Activated naive CD8-positive, alpha-beta T cell treated with anti-CD3 and anti-CD28 coated beads for 36 hours (primary cell): ENCODE data around the gene TMEM92. TPM values are rescaled to one million over a fixed set of nuclear protein-coding genes. Genes with fewer than 3 reads are reported as not detected.
"Not testable (repeated sequence)": the region's sequence is repeated elsewhere in the genome, so short reads cannot be mapped to it uniquely, and the experiment has no call there.

ENCODE experiments used
- DNase-seq: peaks from one replicate; pipeline ENCODE4 v3.0.0; 2021
- H3K27ac Mint-ChIP-seq: one replicate; pipeline ENCODE4 v1.8.0; 2022; ENCODE audit warnings: mild to moderate bottlenecking, moderate library complexity, mixed read lengths
- H3K27me3 Mint-ChIP-seq: one replicate; pipeline ENCODE4 v1.8.0; 2022; ENCODE audit warnings: mild to moderate bottlenecking, mixed read lengths
- H3K36me3 Mint-ChIP-seq: one replicate; pipeline ENCODE4 v1.8.0; 2021; ENCODE audit warnings: mild to moderate bottlenecking, mixed read lengths
- H3K4me1 Mint-ChIP-seq: one replicate; pipeline ENCODE4 v1.8.0; 2021; ENCODE audit warnings: mixed read lengths
- H3K4me3 Mint-ChIP-seq: one replicate; pipeline ENCODE4 v1.8.0; 2022; ENCODE audit warnings: mild to moderate bottlenecking, moderate library complexity, mixed read lengths
- H3K9me3 Mint-ChIP-seq: one replicate; pipeline ENCODE4 v1.8.0; 2022; ENCODE audit warnings: mixed read lengths
- total RNA-seq, 2 experiments: library from RNA; stranded (reverse); gene quantifications; one replicate each; pipeline ENCODE4 v1.2.3, GENCODE V29; 2021

The TMEM92 gene
- total RNA-seq, 2 experiments from 2014 or later: not detected

DNA sequence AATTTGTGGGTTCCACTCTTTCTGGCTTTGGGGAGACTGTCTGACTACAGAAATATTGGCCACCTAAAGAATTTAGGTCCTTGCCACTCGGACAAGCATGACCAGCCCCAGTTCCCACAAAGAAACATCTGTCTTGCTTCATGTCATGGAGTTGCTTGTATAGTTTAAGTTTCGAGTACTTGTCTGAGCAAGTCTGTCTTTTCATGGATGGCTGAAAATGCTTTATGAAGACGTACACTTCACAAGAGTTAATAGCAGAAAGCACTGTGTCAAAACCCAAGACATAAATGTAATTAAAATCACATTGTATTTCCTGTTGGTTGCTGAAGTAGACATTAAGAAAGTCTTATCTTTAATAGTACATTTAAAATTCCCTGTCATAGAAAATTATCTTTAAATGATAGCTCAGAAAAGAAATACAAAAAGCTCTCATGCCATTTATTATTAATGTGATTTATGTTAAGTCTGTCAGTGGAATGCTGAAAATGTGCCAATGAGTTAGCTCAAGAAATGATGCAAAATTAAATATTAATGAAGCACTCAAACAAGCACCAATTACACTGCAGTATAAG, 41.8 kb downstream of the TMEM92 start:
- Mint-ChIP-seq H3K36me3 (no peaks in the 10 kb centered on the region), H3K9me3 (no peaks in the 10 kb centered on the region), H3K27ac (no peak overlapping the region), H3K4me3 (no peak overlapping the region), H3K27me3 (peaks cover 24% of the 10 kb centered on the region), H3K4me1 (peaks cover 6% of the 10 kb centered on the region)
- no peak for DNase-seq

DNA sequence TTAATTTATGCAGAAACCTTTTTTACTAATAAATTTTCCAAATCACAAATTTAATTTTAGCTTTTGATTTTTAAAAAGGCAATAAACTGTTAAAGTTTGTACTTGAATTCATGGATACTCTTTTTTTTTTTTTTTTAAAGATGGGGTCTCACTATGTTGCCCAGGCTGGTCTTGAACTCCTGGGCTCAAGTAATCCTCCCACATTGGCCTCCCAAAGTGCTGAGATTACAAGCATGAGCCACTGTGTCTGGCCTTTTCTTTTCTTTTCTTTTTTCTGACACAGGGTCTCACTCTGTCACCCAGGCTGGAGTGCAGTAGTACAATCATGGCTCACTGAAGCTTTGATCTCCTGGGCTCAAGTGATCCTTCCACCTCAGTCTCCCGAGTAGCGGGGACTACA, 42.4 kb downstream of the TMEM92 start:
- H3K4me1 Mint-ChIP-seq, DNase-seq, H3K27ac Mint-ChIP-seq, H3K9me3 Mint-ChIP-seq, H3K4me3 Mint-ChIP-seq, H3K36me3 Mint-ChIP-seq: not testable (repeated sequence)
- H3K27me3 Mint-ChIP-seq: peaks cover 18% of the 10 kb centered on the region

DNA sequence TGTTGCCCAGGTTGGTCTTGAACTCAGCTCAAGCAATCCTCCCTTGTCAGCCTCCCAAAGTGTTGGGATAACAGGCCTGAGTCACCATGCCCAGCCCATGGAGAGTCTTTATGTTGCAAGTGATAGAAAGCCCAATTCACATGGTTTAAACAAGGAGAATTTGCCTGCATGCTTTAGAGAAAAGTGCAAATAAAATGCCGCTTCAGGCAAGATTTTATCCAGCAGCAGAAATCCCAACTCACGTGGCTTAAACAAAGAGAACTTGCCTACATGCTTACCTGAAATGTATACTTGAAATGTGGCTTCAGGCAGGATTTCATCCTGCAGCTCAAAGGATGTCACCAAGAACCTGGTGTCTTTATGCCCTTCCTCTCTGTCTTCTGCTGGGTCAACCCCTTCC, 42.9 kb downstream of the TMEM92 start:
- Mint-ChIP-seq H3K36me3 (no peaks in the 10 kb centered on the region), H3K27ac (no peak overlapping the region), H3K4me1 (no peaks in the 10 kb centered on the region), H3K9me3 (no peaks in the 10 kb centered on the region), H3K27me3 (peaks cover 15% of the 10 kb centered on the region), H3K4me3 (no peak overlapping the region)
- DNase-seq: no peak

DNA sequence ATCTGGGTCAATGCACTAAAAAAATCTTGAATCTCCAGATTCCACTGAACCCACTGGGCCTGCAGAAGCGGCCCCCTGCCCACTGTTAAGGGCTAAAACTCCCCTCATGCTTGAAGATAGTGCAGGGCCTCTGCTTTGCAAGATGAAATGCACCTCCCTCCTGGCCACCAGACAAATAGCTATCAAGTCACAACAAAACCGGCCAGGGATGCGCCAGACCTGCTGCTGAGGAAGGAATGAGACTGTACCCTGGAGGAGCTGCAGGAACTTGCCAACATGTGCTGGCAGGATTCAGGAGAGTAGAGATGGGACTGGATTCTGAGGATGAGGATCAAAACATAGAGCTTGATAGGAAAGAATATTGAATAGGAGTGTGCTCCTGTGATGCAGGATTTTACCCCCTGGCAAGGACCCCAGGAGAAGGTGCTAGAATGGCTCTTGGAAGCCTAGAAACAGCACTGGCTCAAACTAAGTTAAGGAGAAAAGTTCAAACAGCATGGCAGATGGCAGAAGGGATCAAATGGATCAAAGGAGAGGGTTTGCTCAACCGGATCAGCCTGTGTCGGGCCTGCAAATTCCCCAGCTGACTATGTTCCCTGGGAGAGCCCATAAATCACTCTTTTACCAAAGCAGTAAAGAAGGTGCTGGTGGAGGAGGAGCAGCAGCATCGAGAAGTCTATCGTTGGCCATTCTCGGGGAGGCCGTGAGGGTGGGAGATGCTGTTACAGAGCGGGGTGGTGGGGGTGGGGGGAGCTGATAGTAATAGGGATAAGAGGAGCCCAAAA, 44.4 kb downstream of the TMEM92 start:
- H3K4me1 Mint-ChIP-seq: no peaks in the 10 kb centered on the region
- H3K27me3 Mint-ChIP-seq: peaks cover 4% of the 10 kb centered on the region
- no peak overlapping the region for H3K4me3 Mint-ChIP-seq
- no peak for DNase-seq
- no peaks in the 10 kb centered on the region for H3K36me3 Mint-ChIP-seq
- H3K9me3 Mint-ChIP-seq: no peaks in the 10 kb centered on the region
- H3K27ac Mint-ChIP-seq: no peak overlapping the region

DNA sequence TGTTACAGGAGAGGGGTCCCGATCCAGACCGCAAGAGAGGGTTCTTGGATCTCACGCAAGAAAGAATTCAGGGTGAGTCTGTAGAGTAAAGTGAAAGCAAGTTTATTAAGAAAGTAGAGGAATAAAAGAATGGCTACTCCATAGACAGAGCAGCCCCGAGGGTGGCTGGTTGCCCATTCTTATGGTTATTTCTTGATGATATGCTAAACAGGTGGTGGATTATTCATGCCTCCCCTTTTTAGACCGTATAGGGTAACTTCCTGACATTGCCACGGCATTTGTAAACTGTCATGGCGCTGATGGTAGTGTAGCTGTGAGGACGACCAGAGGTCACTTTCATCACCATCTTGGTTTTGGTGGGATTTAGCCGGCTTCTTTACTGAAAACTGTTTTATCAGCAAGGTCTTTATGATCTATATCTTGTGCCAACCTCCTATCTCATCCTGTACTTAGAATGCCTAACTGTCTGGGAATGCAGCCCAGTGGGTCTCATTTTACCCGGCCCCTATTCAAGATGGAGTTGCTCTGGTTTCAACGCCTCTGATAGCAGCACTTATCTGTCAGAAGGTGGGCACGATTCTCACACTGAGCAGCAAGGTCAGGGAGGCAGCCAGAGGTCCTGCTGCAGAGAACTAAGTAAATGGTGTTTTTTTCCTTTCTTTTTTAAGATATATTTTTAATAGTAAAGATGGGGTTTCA, 45.2 kb downstream of the TMEM92 start:
- no peak overlapping the region for H3K4me3 Mint-ChIP-seq

DNA sequence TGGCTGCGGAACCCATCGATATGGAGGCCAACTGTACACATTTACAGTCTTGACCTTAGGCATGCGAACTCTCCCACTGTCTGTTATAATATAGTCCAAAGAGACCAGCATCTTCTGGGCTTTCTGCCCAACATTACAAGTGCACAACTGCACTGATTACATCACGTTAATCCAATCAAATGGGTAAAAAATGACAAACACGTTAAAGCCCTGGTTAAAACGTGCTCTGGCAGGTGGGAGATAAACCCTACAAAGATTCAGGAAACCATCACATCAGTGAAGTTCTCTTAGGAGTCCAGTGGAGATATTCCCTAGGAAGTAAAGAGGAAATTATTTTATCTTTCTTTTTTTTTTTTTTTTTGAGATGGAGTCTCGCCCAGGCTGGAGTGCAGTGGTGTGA, 48.0 kb downstream of the TMEM92 start:
- Mint-ChIP-seq H3K27me3 (no peaks in the 10 kb centered on the region), H3K9me3 (no peaks in the 10 kb centered on the region), H3K27ac (no peak overlapping the region), H3K4me3 (no peak overlapping the region), H3K36me3 (no peaks in the 10 kb centered on the region), H3K4me1 (no peaks in the 10 kb centered on the region)
- DNase-seq: no peak

More for the DNA sequence above, 45.2 kb downstream of the TMEM92 start:
- DNase-seq: no peak
- H3K9me3 Mint-ChIP-seq: no peaks in the 10 kb centered on the region
- H3K27ac Mint-ChIP-seq: no peak overlapping the region
- no peaks in the 10 kb centered on the region for H3K36me3 Mint-ChIP-seq
- no peaks in the 10 kb centered on the region for H3K4me1 Mint-ChIP-seq
- no peaks in the 10 kb centered on the region for H3K27me3 Mint-ChIP-seq

DNA sequence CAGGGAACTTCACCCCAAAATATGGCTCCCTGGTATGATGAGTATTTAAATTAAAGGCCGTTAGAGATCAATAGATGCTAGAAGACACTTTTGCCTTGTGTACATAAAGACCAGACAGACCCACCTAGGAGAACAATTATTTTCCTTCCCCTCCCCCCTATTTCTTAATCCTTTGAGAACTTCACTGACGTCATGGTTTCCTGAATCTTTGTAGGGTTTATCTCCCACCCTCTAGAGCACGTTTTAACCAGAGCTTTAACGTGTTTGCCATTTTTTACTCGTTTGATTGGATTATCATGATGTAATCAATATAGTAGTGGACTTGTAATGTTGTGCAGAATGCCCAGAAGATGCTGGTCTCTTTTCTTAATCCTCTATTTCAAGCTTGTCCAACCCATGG, 48.8 kb downstream of the TMEM92 start:
- Mint-ChIP-seq H3K27ac (no peak overlapping the region), H3K27me3 (no peaks in the 10 kb centered on the region), H3K9me3 (no peaks in the 10 kb centered on the region), H3K36me3 (no peaks in the 10 kb centered on the region), H3K4me3 (no peak overlapping the region), H3K4me1 (no peaks in the 10 kb centered on the region)
- DNase-seq: no peak

DNA sequence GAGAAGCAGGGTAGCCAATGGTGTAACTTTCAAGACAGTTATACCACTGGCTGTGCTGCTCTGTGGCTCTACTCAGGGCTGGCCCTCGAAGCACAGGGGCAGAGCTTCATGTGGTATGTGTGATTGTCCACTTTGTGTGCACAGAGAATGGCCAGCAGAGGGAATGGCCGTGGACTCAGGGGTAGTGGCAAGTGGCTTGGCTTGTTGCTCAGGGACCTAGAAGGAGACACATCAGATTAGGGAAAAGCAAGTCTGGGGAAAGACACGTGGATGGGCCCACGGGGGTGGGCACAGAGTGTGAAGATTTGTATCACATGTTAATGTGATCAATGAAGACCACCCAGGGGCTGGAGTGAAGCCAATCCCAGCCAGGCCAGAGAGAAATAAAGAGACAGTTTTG, 51.6 kb downstream of the TMEM92 start:
- no peak overlapping the region for H3K4me3 Mint-ChIP-seq
- no peak for DNase-seq
- no peaks in the 10 kb centered on the region for H3K9me3 Mint-ChIP-seq
- no peaks in the 10 kb centered on the region for H3K4me1 Mint-ChIP-seq
- H3K27ac Mint-ChIP-seq: no peak overlapping the region
- H3K36me3 Mint-ChIP-seq: no peaks in the 10 kb centered on the region
- no peaks in the 10 kb centered on the region for H3K27me3 Mint-ChIP-seq

DNA sequence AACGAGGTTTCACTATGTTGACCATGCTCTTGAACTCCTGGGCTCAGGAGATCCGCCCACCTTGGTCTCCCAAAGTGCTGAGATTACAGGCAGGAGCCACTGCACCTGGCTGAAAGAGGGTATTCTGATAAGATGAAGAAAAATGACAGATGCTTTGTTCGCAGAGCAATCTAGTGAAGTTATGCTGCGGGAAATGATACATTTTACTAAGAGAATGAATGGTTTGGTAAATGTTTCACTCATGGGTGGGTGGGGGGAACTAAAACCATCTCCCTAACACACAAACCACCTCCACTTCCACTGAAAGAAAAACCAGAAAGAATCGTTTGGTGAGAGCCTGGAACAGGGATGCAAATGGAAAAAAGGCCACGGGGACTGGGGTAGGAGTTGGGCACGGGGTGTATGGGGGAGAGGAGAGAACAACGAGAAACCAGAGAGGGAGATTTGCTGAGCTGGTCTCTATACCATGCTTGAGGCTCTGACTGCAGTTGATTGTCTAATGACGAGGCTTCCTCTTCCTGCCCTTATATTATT, 52.6 kb downstream of the TMEM92 start:
- H3K36me3 Mint-ChIP-seq: no peaks in the 10 kb centered on the region
- H3K4me1 Mint-ChIP-seq: no peaks in the 10 kb centered on the region
- H3K27me3 Mint-ChIP-seq: no peaks in the 10 kb centered on the region
- no peak for DNase-seq
- H3K4me3 Mint-ChIP-seq: no peak overlapping the region
- H3K9me3 Mint-ChIP-seq: no peaks in the 10 kb centered on the region
- H3K27ac Mint-ChIP-seq: no peak overlapping the region

DNA sequence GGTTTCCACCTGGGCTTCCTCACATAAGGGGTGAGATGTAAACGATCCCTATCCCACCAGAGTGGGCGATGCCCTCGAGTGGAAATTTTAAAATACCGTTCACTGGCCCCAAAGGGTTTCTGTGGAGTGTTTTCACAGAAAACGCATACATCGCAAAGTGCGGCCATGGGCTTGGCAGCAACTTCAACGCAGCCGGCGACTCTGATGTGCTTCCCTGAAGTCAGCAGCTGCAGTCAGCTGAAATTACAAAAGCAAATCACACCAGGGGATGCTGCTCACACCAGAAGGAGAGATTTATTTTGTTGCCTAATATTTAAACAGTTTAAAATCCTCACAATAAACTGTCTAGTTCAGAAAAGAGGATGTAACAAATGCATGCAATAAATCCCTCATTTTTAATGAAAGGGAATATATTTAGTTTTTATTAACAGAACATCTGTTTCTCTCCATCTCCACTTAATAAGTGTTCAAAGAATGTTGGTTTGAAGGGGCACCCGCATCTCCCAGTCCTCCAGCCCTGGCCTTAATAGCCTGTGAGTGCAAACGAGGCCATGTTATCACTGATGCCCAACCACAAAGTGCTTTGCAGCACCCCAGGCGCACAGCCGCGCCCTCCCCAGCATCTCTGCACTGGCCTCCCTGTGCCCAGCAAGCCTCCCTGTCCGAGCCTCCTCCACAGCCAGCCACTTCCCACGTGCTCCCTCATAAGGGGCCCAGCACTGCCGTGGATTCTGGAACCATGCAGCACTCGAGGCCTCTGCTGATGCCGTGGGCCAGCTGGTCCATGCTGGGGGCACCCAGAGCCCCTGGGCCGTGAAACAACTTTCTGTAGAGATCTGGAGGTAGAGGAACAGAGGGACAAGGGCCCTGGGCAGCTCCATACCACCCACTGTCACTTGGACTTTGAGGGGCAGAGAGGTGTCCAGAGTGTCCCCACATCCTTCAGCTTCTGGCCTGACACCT, 54.4 kb downstream of the TMEM92 start:
- Mint-ChIP-seq H3K27ac (no peak overlapping the region), H3K36me3 (no peaks in the 10 kb centered on the region), H3K9me3 (no peaks in the 10 kb centered on the region), H3K27me3 (no peaks in the 10 kb centered on the region), H3K4me1 (peaks cover 4% of the 10 kb centered on the region), H3K4me3 (no peak overlapping the region)
- DNase-seq: no peak

DNA sequence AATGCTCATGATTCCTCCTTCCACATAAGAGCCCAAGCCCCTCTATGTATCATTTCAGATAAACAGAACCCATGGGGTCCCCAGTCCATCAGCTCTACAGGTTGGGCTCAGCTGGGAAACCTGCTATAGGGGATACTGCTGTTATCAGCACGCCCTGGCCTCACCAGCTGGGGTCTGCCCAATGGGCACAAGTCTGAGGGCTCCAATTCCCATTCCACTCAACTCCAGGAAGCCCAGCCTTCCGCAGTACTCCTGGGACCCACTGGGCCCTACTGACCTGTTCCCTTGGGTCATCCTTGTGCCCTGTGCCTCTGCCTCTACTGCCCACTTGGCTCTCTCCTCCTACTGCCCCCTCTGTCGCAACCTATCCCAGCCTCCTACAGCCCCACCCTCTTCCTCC, 55.5 kb downstream of the TMEM92 start:
- no peak overlapping the region for H3K27ac Mint-ChIP-seq
- H3K4me1 Mint-ChIP-seq: peaks cover 7% of the 10 kb centered on the region
- H3K36me3 Mint-ChIP-seq: no peaks in the 10 kb centered on the region
- H3K27me3 Mint-ChIP-seq: no peaks in the 10 kb centered on the region
- H3K9me3 Mint-ChIP-seq: no peaks in the 10 kb centered on the region
- H3K4me3 Mint-ChIP-seq: no peak overlapping the region
- no peak for DNase-seq

DNA sequence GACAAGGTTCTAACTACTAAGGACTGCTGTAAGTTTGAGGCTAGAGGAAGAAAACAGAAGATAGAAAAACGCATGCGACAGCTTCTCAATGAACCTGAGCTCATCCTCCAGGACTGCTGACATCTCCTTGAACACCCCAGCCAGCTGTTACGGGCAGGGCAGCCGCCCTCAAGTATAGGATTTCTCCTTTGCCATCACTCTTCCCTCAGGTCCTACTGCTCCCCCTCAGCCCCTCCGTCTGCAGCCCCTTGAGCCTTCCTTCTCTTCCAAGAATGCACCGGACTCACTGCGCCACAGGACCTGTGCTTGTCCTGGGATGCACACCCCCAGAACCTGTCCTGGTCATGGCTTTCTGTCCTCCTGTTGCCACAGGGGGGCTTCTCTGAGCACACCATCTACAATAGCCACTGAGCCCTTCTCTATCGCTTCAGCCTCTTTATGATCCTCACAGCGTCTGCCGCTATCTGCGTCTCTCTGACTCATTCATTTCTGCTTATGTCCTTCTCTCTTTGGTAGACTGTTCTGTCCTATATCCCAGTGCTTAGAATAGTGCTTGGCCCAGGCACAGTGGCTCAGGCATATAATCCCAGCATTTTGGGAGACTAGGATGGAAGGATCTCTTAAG, 56.0 kb downstream of the TMEM92 start:
- H3K4me1 Mint-ChIP-seq: peaks cover 7% of the 10 kb centered on the region
- no peak overlapping the region for H3K4me3 Mint-ChIP-seq
- H3K27ac Mint-ChIP-seq: no peak overlapping the region
- no peaks in the 10 kb centered on the region for H3K9me3 Mint-ChIP-seq
- H3K36me3 Mint-ChIP-seq: no peaks in the 10 kb centered on the region
- no peak for DNase-seq
- H3K27me3 Mint-ChIP-seq: no peaks in the 10 kb centered on the region
